SK-N-SH treated with all-trans-retinoic acid at 6 μM for 48 hours (cell line): ENCODE measurements around the gene CFAP57.

Experiments used
- ATAC-seq: fragments of 200-7000 bp; cut with Tn5 transposase; 3 replicates; pipeline ENCODE4 v1.9.1; 2020; ENCODE audit warnings: mild to moderate bottlenecking, moderate library complexity
- ARNTL ChIP-seq: fragments of 450-650 bp; formaldehyde crosslinking; IDR thresholded peaks from 2 replicates; pipeline ENCODE4 v1.5.0; 2020; ENCODE audit warnings: low read depth, mild to moderate bottlenecking, moderate library complexity, borderline replicate concordance
- BACH2 ChIP-seq: fragments of 250-450 bp; sonication (Bioruptor Pico); IDR thresholded peaks from 2 replicates; pipeline ENCODE4 v1.9.0; 2021; ENCODE audit warnings: mild to moderate bottlenecking, borderline replicate concordance
- CREB5 ChIP-seq: fragments of 250-450 bp; sonication (Bioruptor Pico); IDR thresholded peaks from 2 replicates; pipeline ENCODE4 v1.5.1; 2020; ENCODE audit warnings: low read depth, mild to moderate bottlenecking, moderate library complexity
- CSDC2 ChIP-seq: fragments of 250-450 bp; sonication (Bioruptor Pico); IDR thresholded peaks from 2 replicates; pipeline ENCODE4 v1.5.0; 2020; ENCODE audit warnings: mild to moderate bottlenecking, moderate library complexity
- ESRRG ChIP-seq: fragments of 250-450 bp; sonication (Bioruptor Pico); IDR thresholded peaks from 2 replicates; pipeline ENCODE4 v1.6.1; 2021; ENCODE audit warnings: mild to moderate bottlenecking
- GLIS3 ChIP-seq: fragments of 250-450 bp; sonication (Bioruptor Pico); IDR thresholded peaks from 2 replicates; pipeline ENCODE4 v1.5.0; 2020; ENCODE audit warnings: mild to moderate bottlenecking, moderate library complexity
- ISL1 ChIP-seq: fragments of 250-450 bp; sonication (Bioruptor Pico); IDR thresholded peaks from 2 replicates; pipeline ENCODE4 v2.1.2; 2022; ENCODE audit warnings: mild to moderate bottlenecking, moderate library complexity
- PPARA ChIP-seq: fragments of 250-450 bp; sonication (Bioruptor Pico); IDR thresholded peaks from 2 replicates; pipeline ENCODE4 v1.5.0; 2020; ENCODE audit warnings: mild to moderate bottlenecking, borderline replicate concordance
- RARB ChIP-seq: fragments of 250-450 bp; sonication (Bioruptor Pico); IDR thresholded peaks from 2 replicates; pipeline ENCODE4 v1.8.0; 2021; ENCODE audit warnings: mild to moderate bottlenecking, moderate library complexity
- SNAI2 ChIP-seq: fragments of 250-450 bp; sonication (Bioruptor Pico); IDR thresholded peaks from 2 replicates; pipeline ENCODE4 v1.5.0; 2020; ENCODE audit warnings: mild to moderate bottlenecking, moderate library complexity
- TOX ChIP-seq: fragments of 250-450 bp; sonication (Bioruptor Pico); IDR thresholded peaks from 2 replicates; pipeline ENCODE4 v1.8.0; 2021; ENCODE audit warnings: mild to moderate bottlenecking, moderate library complexity, borderline replicate concordance
- TSHZ2 ChIP-seq: fragments of 250-450 bp; sonication (Bioruptor Pico); IDR thresholded peaks from 2 replicates; pipeline ENCODE4 v1.5.0; 2020; ENCODE audit warnings: mild to moderate bottlenecking, moderate library complexity
- ZFP3 ChIP-seq: fragments of 250-450 bp; sonication (Bioruptor Pico); IDR thresholded peaks from 2 replicates; pipeline ENCODE4 v1.5.0; 2020; ENCODE audit warnings: mild to moderate bottlenecking, moderate library complexity
- ZNF565 ChIP-seq: fragments of 450-650 bp; formaldehyde crosslinking; conservative IDR thresholded peaks from 2 replicates; pipeline ENCODE4 v1.5.0; 2020; ENCODE audit warnings: low read depth, mild to moderate bottlenecking, moderate library complexity
- ZNF70 ChIP-seq: fragments of 450-650 bp; formaldehyde crosslinking; IDR thresholded peaks from 2 replicates; pipeline ENCODE4 v1.5.0; 2020; ENCODE audit warnings: mild to moderate bottlenecking, moderate library complexity
- TF ChIP-seq, protein P1 (sequence below): fragments of 250-450 bp; sonication (Bioruptor Pico); IDR thresholded peaks from 2 replicates; pipeline ENCODE4 v1.5.1; 2021; ENCODE audit warnings: mild to moderate bottlenecking, moderate library complexity
- TF ChIP-seq, protein P2 (sequence below): fragments of 250-450 bp; sonication (Bioruptor Pico); IDR thresholded peaks from 2 replicates; pipeline ENCODE4 v1.8.0; 2020; ENCODE audit warnings: mild to moderate bottlenecking, moderate library complexity, borderline replicate concordance

Gene CFAP57

DNA sequence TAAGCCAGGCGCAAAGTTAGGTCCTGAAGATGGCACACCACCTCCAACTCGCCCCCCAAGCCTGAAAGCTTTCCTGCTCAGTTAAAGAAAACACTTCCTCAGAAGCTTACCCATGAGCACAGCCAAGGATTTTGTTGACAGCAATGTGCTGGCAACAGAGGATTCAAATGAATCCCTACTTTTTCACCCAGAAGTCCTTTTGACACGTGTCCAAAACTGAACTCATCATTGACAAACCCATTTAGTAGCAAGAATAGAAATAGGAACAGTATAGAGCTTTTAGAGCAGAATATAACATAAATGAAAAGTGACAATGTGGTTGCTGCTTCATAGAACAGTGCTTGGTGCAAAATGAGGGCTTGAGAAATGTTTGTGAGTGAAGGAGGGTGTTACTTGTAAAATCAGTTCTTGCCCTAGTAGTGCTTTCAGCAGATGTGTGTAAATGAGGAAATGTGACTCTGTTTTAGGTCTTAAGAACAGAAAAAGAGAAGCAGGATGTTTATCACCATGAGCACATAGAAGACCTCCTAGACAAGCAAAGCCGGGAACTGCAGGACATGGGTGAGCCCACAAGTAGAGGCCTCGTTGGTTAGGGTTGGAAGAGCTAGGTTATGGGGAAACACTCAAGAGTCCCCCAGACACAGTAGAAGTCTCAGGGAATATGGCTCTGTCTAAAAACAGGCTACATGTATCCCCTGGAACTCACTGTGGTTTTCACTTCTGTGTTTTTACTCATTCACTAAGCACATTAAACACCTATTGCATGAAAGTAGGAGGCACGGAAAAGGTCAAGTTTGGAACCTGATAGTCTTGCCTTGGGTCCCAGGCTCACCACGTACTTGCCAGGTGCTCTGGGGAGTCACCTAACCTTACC is 49.0 kb downstream of the CFAP57 start:
- TF ChIP-seq BACH2 (CRISPR knock-in tag) (no peak), GLIS3 (no peak), ISL1 (no peak), ZNF70 (no peak)
- TF ChIP-seq, protein P1, sequence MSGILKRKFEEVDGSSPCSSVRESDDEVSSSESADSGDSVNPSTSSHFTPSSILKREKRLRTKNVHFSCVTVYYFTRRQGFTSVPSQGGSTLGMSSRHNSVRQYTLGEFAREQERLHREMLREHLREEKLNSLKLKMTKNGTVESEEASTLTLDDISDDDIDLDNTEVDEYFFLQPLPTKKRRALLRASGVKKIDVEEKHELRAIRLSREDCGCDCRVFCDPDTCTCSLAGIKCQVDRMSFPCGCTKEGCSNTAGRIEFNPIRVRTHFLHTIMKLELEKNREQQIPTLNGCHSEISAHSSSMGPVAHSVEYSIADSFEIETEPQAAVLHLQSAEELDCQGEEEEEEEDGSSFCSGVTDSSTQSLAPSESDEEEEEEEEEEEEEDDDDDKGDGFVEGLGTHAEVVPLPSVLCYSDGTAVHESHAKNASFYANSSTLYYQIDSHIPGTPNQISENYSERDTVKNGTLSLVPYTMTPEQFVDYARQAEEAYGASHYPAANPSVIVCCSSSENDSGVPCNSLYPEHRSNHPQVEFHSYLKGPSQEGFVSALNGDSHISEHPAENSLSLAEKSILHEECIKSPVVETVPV, result no peak
- no peak for ATAC-seq

- TF ChIP-seq TOX (no peak), PPARA (CRISPR knock-in tag) (no peak)
Measured at GRCh38 chr1:43221797-43222196, 49.7 kb downstream of the CFAP57 start.

DNA sequence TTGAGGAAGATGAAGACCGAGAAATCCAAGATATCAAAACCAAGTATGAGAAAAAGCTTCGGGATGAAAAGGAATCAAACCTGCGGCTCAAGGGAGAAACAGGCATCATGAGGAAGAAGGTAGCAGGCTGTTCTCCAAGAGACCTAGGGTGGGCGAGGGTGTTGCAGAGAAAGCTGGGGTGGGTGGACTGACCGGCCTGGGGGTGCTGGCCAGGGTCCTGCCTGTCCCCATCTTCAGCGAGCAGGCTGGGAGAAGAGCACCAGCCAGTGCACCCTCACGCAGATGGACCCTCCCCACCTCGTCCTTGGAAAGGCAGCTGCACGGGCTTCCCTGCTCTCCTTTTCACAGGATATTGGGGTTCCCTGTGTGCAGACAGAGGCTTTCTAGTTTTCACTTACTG is 50.7 kb downstream of the CFAP57 start:
- TF ChIP-seq TSHZ2 (CRISPR knock-in tag) (no peak), CSDC2 (CRISPR knock-in tag) (no peak), SNAI2 (CRISPR knock-in tag) (no peak), PPARA (CRISPR knock-in tag) (no peak), ESRRG (CRISPR knock-in tag) (no peak), BACH2 (CRISPR knock-in tag) (no peak), ZNF565 (CRISPR knock-in tag) (no peak), RARB (CRISPR knock-in tag) (no peak), ARNTL (CRISPR knock-in tag) (no peak), ZFP3 (CRISPR knock-in tag) (no peak), TOX (no peak), GLIS3 (no peak), CREB5 (CRISPR knock-in tag) (no peak)
- TF ChIP-seq, protein P2, sequence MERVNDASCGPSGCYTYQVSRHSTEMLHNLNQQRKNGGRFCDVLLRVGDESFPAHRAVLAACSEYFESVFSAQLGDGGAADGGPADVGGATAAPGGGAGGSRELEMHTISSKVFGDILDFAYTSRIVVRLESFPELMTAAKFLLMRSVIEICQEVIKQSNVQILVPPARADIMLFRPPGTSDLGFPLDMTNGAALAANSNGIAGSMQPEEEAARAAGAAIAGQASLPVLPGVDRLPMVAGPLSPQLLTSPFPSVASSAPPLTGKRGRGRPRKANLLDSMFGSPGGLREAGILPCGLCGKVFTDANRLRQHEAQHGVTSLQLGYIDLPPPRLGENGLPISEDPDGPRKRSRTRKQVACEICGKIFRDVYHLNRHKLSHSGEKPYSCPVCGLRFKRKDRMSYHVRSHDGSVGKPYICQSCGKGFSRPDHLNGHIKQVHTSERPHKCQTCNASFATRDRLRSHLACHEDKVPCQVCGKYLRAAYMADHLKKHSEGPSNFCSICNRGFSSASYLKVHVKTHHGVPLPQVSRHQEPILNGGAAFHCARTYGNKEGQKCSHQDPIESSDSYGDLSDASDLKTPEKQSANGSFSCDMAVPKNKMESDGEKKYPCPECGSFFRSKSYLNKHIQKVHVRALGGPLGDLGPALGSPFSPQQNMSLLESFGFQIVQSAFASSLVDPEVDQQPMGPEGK, result no peak
- ATAC-seq, result no peak

More at GRCh38 chr1:43221797-43222196, 49.7 kb downstream of the CFAP57 start:
- ATAC-seq, result no peak

GRCh38 chr1:43225168-43225567 is 53.0 kb downstream of the CFAP57 start:
- ATAC-seq, result no peak
- no peak for TF ChIP-seq PPARA (CRISPR knock-in tag)
- no peak for TF ChIP-seq CREB5 (CRISPR knock-in tag)
- no peak for TF ChIP-seq CSDC2 (CRISPR knock-in tag)
- no peak for TF ChIP-seq ZNF565 (CRISPR knock-in tag)
- TF ChIP-seq, protein P2, result no peak
